Measurements from ENCODE around the gene RRP1B.

GRCh38 chr21:43619856-43620255 is 39.5 kb upstream of the RRP1B start:
- TF ChIP-seq, protein P1, sequence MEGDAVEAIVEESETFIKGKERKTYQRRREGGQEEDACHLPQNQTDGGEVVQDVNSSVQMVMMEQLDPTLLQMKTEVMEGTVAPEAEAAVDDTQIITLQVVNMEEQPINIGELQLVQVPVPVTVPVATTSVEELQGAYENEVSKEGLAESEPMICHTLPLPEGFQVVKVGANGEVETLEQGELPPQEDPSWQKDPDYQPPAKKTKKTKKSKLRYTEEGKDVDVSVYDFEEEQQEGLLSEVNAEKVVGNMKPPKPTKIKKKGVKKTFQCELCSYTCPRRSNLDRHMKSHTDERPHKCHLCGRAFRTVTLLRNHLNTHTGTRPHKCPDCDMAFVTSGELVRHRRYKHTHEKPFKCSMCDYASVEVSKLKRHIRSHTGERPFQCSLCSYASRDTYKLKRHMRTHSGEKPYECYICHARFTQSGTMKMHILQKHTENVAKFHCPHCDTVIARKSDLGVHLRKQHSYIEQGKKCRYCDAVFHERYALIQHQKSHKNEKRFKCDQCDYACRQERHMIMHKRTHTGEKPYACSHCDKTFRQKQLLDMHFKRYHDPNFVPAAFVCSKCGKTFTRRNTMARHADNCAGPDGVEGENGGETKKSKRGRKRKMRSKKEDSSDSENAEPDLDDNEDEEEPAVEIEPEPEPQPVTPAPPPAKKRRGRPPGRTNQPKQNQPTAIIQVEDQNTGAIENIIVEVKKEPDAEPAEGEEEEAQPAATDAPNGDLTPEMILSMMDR (IDR thresholded peaks at IDR 0.05), result no peak
- TF ChIP-seq E2F6 (IDR thresholded peaks at IDR 0.05; ENCODE audit: borderline replicate concordance, low read depth), result no peak
